Stimulated activated CD4-positive, alpha-beta T cell treated with anti-CD3 and anti-CD28 coated beads, TNF-alpha, amount 100 ng/mL, for 1 hour (primary cell): ENCODE data around the gene AMMECR1L.
A peak's percentile ranks its signal among the peaks of the same experiment; 100 is the strongest.
"Not testable (repeated sequence)": the region's sequence is repeated elsewhere in the genome, so short reads cannot be mapped to it uniquely, and the experiment has no call there.

Experiments
- DNase-seq, 3 donors: peaks; one replicate each; pipeline ENCODE4 v3.0.0-alpha.2; 2020; ENCODE audit warnings: low read depth in 3 of 3, low spot score in 1 of 3

Gene AMMECR1L

DNA sequence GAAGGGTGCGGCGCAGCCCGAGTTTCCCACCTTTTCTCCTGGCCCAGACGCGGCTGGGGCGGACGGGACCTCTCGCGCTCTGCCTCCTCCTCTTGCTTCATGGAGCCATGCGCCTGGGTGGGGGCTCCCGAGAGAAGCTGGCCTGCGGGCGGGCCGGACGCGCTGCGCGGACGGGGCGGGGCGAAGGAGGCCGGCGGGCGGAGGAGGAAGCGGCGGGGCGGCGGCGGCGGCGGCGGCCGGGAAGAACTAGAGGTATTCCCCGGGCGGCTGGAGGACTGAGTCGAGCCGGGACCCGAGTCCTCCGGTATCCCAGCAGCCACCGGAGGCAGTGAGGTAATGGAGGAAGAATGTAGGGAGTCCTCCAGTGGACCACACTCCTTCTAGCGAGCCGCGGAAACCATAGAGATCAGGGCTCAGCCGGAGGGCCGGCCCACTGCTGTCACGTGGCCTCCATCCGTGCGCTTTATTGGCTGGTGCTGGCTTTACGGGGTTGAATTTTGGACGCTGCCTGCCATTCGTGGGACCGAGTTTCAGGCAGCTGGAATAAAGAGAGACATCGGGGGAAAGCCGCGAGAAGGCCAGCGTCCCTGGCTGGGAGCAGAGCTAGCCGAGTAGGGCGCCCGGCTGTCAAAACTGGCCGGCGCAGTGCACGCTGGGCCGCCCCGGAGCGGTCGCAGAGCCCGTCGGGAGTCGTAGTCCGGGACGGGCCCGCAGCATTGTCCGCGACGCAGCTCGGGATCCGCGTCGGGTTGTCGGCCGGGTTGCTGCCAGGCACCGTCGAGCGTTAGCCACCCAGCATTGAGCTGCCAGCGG, at the start of gene AMMECR1L:
Gene AMMECR1L, minus strand, starts transcription at position 177 of the 813 bp plus-strand sequence. CDS start 11,722 bp downstream, outside the sequence.
- DNase-seq: peak; percentile 41 to 55 (median 48)

DNA sequence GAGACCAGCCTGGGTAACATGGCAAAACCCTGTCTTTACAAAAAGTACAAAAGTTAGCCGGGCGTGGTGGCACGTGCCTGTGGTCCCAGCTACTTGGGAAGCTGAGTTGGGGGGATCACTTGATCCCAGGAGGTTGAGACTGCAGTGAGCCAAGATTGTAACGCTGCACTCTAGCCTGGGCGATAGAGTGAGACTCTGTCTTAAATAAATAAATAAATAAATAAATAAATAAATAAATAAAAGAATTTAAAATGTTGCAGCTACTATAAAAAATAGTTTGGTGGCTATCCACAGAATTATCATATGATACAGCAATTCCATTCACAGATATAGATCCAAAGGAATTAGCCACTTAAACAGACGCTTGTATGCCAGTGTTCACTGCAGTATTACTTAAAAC, 49.6 kb upstream of the AMMECR1L start:
- DNase-seq: no peak

DNA sequence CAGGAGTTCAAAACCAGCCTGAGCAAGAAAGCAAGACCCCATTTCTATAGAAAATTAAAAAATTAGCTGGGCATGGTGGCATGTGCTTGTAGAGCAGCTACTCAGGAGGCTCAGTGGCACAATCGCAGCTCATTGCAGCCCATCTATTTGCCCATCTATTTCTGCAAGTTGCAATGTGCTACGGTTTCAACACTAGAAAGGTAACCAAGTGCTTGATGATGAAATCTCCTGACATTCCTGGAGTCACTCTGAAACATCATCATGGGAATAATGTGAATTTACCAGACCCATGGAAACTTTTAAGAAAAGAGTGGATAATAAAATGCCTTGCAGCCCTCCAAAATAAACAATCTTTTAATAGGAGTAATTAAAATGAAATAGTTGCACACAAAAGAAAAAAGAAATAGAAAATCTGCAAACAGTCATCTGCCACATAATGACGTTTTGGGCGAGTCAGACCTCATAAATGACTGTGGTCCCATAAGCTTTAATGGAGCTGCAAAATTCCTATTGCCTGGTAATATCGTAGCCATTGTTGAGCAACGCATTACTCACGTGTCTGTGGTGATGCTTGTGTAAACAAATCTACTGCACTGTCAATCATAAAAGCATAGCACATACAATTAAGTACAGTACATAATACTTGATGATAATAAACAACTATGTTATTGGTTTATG, 46.6 kb upstream of the AMMECR1L start:
- no peak for DNase-seq

DNA sequence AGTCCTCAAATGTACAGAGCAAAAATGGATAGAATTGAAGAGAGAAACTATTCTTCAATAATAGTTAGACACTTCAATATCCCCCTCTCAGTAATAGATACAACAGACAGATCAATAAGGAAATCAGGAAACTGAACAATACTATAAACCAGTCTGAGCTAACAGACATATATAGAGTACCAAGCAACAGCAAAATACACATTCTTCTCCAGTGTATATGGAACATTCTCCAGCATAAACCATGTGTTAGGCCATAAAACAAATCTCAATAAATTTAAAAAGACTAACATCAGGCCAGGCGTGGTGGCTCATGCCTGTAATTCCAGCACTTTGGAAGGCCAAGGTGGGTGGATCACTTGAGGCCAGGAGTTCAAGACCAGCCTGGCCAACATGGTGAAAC, 43.7 kb upstream of the AMMECR1L start:
- no peak for DNase-seq

DNA sequence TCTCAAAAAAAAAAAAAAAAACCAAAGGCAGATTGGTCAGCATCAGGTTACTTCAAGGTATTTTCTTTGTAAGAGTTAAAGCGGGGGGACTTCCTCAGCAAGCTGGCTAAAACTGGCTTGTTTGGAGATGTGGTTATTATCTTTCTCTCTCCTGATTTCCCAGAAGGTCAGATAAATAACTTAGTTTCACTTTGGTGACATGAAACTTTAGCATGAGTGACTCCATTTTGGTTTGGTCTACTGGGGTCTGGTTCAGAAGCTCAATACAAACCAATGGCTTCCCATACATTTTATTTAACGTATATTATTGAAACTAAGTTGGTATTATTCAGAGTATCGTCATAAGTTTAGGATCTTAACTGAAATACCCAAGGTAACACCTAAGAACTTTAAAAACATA, 41.6 kb upstream of the AMMECR1L start:
- no peak for DNase-seq

DNA sequence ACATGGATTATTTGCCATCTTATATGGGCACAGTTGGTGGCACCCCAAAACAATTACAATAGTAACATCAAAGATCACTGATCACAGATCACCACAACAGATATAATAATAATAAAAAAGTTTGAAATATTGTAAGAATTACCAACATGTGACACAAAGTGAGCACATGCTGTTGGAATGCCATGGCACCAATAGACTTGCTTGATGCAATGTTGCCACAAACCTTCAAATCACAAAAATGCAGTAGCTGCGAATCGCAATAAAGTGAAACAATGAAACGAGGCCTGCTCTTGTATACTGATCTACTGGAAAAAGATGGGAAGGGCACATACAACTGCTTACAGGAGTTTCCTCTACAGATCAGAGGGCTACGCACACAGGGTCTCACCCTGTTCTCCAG, 32.2 kb upstream of the AMMECR1L start:
- no peak for DNase-seq

DNA sequence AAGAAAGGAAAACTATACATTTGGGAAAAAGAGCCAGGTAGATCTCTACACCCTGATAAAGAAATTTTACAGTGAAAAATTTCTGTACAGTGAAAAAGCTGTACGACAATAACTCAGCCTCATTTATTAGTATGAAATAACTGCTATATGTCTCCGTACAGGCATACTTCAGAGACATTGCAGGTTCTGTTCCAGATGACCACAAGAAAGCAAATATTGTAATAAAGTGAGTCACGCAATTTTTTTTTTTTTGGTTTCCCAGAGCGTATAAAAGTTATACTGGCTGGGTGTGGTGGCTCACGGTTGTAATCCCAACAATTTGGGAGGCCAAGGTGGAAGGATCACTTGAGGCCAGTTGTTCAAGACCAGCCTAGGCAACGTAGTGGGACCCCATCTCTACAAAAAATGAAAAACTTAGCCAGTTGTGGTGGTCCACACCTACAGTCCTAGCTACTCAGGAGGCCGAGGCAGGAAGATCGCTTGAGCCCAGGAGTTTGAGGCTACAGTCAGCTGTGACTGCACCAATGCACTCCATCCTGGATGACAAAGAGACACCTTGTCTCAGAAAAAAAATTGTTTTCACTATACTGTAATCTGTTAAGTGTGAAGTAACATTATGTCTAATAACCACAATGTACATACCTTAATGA, 28.2 kb upstream of the AMMECR1L start:
- no peak for DNase-seq

DNA sequence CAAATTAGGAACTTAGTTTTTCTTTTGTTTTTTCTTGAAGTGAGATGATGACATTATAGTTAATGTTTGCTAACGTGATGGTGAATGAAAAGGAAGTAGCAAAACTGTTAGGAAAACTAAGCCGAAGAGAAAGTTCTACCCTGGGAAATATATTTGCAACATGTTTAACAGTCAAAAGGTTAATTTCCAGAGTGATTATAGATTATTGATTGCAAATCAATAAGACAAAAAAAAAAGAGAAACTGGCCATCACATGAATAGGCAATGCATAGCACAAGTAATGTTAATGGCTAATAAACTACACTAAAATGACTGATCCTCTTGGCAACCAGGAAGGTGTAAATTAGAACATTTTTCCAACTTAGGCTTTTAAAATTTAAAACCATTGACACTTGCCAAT, 26.0 kb upstream of the AMMECR1L start:
- DNase-seq: no peak

DNA sequence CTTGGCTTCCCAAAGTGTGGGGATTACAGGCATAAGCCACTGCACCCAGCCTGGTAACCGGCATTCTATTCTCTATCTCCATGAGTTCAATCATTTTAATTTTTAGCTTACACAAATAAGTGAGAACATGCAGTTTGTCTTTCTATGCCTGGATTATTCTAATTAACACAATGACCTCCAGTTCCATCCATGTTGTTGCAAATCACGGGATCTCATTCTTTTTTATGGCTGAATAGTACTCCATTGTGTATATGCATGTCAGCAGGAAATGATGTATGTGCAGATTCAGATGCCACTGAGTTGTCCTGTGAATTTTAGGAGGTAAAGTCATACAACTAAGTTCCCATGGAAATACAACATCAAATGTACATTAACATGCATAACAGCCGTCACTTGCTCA, 24.7 kb upstream of the AMMECR1L start:
- no peak for DNase-seq

DNA sequence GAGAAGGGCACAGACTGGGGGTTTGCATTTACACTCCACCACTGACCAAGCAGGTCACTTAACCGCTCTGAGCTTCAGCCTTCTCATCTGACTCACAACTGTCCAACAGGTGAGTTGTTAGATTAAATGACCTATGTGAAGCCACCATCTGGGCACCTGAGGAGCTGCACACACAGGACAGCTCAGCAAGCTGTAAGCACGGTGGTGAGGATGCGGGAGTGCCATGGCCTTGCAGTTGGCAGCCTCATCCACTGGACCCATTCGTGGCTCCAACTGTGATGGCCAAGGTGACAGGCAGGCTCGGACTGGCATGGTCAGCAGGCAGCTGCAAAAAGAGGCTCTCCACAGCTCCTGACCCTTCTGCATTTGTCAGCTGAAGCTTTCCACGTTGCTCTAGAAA, 23.3 kb upstream of the AMMECR1L start:
- DNase-seq: no peak

DNA sequence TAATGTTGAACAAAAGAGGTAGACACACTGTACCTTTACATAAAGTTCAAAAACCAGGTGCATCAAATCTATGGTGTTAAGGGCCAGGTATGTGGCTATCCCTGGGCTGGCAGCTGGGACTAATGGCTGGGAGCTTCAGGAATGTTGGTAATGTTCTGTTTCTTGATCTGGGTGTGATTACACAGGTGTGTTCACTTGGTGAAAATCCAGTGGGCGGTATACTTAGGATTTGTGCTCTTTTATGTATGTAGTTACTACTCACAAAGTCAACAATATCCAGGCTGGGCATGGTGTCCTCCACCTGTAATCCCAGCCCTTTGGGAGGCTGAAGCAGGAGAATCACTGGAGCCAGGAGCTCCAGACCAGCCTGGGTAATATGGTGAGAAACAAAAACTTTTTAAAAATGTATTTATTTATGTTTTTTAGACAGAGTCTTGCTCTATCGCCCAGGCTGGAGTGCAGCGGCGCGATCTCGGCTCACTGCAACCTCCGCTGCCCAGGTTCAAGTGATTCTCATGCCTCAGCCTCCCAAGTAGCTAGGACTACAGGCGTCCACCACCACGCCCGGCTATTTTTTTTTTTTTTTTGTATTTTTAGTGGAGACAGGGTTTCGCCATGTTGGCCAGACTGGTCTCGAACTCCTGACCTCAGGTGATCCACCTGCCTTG, 22.1 kb upstream of the AMMECR1L start:
- DNase-seq: not testable (repeated sequence)

DNA sequence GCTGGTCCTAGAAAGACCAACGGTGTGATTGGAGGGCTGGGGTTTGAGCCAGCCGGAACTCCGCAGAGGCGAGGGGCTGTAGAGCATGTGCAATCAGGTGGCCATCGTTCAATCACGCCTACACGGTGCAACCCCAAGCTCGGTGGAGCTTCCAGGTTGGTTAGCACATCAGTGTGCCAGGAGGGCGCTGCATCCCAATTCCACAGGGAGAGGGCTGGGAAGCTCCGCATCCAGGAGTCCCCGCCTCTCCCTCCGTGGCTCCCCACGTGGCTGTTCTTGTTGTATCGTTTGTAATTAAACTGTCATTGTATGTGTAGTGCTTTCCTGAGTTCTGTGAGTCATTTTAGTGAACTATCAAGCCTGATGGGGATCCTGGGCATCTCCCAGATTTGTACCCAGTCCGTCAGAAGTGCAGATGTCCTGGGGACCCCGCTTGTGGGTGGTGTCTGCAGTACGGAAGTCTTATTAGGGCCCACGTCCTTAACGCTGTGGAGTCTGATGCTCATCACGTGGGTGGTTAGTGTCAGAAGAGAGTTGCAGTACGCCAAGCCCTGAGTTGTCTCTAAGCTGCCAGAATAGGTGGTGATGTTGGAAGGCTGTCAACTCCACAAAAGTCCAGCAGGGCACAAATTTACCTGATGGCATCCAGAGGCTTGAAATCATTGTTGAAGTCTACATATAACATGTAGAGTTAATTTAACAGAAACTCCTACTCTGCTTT, 20.6 kb upstream of the AMMECR1L start:
- no peak for DNase-seq

DNA sequence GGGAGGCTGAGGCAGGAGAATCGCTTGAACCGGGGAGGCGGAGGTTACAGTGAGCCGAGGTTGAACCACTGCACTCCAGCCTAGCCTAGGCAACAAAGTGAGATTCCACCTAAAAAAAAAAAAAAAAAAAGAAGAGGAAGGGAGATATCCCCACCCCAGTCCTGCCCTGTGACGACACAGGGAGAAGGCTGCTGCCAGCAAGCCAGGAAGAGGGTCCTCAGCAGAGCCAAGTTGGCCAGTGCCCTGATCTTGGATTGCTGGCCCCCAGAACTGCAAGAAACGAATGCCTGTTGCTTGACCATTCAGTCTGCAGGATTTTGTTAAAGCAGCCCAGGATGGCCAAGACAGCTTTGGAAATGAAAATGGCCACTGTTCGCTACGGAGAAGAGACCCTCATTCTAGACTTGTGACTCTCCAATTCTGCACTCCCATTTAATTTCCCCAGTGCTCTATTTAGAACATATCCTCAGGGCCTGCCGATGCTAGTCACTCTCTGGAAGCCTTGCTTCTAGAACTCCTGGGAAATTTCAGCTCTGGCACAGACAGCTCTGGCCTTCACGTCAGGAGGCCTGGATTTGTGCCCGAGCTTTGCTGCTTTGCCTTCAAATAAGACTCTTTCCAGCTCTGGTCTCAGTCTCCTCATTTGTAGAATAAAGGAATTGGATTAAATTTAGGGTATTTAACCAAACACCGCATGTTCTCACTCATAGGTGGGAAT, 15.7 kb upstream of the AMMECR1L start:
- no peak for DNase-seq

DNA sequence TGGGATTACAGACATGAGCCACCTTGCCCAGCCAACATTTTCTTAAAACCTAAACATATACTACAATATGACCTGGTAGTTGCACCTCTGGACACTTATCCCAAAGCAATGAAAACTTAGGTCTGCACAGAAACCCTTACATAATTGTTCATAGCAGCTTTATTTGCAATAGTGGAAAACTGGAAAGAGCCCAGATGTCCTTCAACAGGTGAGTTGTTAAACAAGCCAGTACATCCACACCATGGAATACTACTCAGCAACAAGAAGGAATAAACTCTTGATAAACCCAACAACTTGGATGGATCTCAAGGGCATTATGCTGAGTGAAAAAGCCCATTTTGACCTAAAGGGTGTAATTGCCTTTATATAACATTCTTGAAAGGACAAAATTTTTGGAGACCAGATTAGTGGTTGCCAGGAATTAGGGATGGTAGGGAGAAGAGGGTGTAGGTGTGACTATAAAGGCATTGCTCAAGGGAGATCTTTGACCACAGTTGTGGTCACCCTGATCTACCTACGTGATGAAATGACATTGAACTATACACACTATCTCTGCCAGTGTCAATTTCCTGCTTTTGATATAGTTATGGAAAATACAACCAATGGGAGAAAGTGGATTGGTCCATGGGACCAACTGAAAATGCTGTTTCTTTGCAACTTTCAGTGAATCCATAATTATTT, 11.9 kb upstream of the AMMECR1L start:
- no peak for DNase-seq

DNA sequence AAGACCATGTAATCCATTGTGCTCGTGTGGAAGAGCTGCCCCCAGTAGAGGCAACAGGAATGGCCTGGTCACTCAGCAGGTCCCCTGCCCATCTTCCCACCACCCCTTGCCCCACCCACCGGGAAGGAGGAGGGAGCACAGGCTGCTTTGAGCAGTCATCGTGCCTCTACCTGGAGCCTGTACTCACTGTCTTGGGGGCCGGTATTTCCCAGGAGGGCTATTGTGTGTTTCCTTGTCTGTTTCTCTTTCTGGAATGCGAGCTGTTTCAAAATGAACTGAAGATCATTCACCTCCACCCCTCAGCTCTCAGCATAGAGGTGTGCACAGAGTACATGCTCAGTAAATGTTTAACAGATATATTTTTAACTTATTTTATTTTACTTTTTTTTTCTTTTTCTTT, 7.7 kb upstream of the AMMECR1L start:
- no peak for DNase-seq

DNA sequence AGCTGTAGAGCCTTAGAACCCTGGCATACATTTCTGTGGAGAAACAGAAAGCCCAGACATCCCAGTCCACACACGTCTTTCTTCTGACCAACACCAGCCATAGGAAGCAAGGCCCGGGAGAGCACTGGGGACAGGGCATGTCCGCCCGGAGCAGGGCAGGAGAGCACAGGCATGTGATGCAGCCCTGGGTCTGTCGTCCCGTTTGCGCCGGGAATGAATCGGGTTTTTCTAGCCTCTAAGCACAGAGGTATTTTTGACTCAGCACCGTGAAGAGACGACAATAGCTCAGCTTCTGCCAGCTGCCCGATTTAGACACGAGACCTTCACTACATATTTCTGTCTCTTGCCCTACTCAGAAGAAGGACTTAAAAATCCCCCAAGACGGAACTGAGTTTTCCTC, 7.3 kb upstream of the AMMECR1L start:
- no peak for DNase-seq

DNA sequence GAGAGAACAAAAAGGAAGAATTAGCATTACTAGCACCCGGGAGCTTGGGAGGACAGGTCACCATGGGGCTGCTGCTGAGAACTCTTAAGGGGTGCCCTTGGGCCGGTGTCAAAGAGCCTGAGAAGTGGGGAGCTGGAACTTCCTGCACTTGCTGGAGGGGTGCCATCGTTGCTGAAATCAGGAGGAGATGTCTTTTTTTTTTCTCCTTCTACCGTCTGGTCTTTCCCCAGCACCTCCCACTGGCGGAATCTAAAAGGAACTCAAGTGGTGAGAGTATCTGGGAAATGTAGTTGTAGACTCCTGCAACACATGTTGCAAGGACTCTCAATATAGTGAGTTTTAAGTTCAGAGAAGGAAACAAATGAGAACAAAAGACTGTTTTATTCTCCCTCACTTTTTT, 6.1 kb upstream of the AMMECR1L start:
- no peak for DNase-seq

DNA sequence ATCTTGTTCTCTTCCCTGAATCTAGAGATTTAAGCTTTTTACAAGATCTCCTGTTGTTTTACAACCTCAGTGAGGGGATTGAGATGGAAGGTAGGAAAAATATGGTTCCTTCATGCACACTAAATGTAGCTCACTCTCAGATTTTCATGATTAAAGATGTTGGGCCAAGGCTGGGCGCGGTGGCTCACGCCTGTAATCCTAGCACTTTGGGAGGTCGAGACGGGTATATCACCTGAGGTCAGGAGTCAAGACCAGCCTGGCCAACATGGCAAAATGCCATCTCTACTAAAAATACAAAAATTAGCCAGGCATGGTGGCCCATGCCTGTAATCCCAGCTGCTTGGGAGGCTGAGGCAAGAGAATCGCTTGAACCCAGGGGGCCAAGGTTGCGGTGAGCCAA, 5.0 kb upstream of the AMMECR1L start:
- DNase-seq: not testable (repeated sequence)

DNA sequence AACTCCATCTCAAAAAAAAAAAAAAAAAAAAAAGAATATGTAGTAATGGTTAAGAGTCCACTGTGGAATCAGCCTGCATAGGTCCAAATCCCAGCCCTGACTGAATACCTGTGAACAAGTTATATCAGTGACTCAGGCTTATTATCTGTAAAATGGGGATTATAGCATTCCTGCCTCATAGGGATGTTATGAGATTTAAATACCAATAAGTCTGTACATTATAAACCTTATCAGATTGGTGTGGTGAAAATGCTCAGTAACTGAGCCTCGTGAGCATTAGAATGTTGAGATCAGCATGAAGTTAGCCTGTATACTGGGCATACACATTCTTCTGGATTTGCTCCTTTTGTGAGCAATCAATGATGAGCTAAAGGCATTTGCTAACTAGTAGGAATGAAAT, 3.0 kb upstream of the AMMECR1L start:
- DNase-seq: no peak

DNA sequence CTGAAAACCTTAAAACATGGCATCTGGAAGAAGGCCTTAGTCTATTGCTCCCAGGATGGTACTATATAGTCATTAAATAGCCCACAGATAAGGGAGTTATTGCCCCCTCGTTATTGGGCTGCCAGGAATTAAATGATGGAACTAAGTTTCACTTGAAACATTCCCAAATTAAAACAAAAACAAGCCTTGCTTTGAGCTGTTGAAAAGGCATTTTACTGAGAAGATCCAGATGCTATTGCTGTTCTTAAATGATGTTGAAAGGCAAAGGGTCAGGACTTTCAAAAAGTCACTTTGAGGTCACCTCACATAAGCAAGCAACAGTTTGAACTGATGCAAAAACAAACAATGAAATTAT, 2.0 kb upstream of the AMMECR1L start:
- DNase-seq: no peak
